Vagina (tissue), 2 donors: Measurements from ENCODE around the gene CALN1. TPM values are rescaled to one million over a fixed set of nuclear protein-coding genes. Genes with fewer than 3 reads are reported as not detected.
A peak's percentile ranks its signal among the peaks of the same experiment; 100 is the strongest.
"Not testable (repeated sequence)": the region's sequence is repeated elsewhere in the genome, so short reads cannot be mapped to it uniquely, and the experiment has no call there.

Source experiments
- DNase-seq, 2 donors: peaks; one replicate each; pipeline ENCODE4 v3.0.0-alpha.2; 2017; ENCODE audit errors: extremely low spot score in 2 of 2
- H3K27ac ChIP-seq: fragments of 200-600 bp; sonication (generic); one replicate; pipeline ENCODE4 v1.5.1; 2019
- H3K27me3 ChIP-seq: fragments of 200-600 bp; sonication (generic); one replicate; pipeline ENCODE4 v1.5.1; 2019
- H3K36me3 ChIP-seq, 2 donors: fragments of 200-600 bp; sonication (generic); one replicate each; pipeline ENCODE4 v1.5.1; 2017 to 2019
- H3K4me1 ChIP-seq: fragments of 200-600 bp; sonication (generic); one replicate; pipeline ENCODE4 v1.5.1; 2019
- H3K4me3 ChIP-seq, 2 donors: fragments of 200-600 bp; sonication (generic); 1 replicate in 1 of 2; 2 replicates in 1 of 2; pipeline ENCODE4 v1.5.1; 2016 to 2019
- H3K9me3 ChIP-seq: fragments of 200-600 bp; sonication (generic); one replicate; pipeline ENCODE4 v1.5.1; 2019
- POLR2A ChIP-seq, 2 donors: fragments of 450-650 bp; IDR thresholded peaks; one replicate each; pipeline ENCODE4 v1.6.1; 2017; ENCODE audit warnings: antibody characterized with exemption in 2 of 2, mild to moderate bottlenecking in 2 of 2, moderate library complexity in 2 of 2
- POLR2AphosphoS5 ChIP-seq, 2 donors: sonication (generic); formaldehyde crosslinking; IDR thresholded peaks; one replicate each; pipeline ENCODE4 v1.9.0; 2017; ENCODE audit warnings: antibody characterized with exemption in 2 of 2, mild to moderate bottlenecking in 2 of 2, low read depth in 1 of 2; ENCODE audit not compliant: insufficient read depth in 1 of 2
- intact Hi-C: fragments of 100-400 bp; cut with DNase I; formaldehyde crosslinking; loops from one replicate; pipeline ENCODE4 v1.15.1; 2023
- total RNA-seq: library from RNA; depleted of rRNA; stranded (reverse); fragments of >200 nt; gene quantifications from one replicate; pipeline ENCODE4 v1.2.3, GENCODE V29; 2016
- TF ChIP-seq, protein P1 (sequence below), 3 experiments: fragments of 450-650 bp in 2 of 3; fragments of 200-600 bp in 1 of 3; sonication (generic) in 1 of 3; IDR thresholded peaks; one replicate each; pipeline ENCODE4 v1.5.1; 2017 to 2019; ENCODE audit warnings: antibody characterized with exemption in 3 of 3, mild to moderate bottlenecking in 2 of 3, moderate library complexity in 2 of 3

The CALN1 gene
- total RNA-seq, 1 donor from 2014 or later = 6.9 TPM

DNA sequence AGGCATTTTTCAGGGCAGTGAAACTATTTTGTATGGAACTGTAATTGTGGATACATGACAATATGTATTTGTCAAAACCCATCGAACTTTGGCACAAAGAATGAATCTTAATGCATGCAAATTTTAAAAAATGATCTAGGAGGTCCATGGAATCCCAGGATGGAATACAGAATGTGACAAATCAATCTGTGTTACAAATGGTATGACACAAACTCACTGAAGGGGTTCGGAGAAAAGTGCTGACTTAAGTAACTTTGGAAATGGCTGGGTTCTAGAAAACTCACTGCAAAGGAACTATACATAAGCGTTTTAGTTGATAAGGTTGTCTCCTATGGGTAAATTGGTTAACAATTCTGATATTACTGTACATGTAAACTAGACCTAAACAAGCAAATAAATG lies 26.0 kb downstream of the CALN1 start:
- no peak for DNase-seq
- no peak overlapping the region for H3K4me3 ChIP-seq
- intact Hi-C loops = no loop called here
- H3K4me1 ChIP-seq = no peaks in the 10 kb centered on the region
- TF ChIP-seq POLR2A (IDR thresholded peaks at IDR 0.05) (no peak), POLR2AphosphoS5 (IDR thresholded peaks at IDR 0.05; ENCODE audit: insufficient read depth in 1 of 2, low read depth in 1 of 2) (no peak)
- TF ChIP-seq, protein P1, sequence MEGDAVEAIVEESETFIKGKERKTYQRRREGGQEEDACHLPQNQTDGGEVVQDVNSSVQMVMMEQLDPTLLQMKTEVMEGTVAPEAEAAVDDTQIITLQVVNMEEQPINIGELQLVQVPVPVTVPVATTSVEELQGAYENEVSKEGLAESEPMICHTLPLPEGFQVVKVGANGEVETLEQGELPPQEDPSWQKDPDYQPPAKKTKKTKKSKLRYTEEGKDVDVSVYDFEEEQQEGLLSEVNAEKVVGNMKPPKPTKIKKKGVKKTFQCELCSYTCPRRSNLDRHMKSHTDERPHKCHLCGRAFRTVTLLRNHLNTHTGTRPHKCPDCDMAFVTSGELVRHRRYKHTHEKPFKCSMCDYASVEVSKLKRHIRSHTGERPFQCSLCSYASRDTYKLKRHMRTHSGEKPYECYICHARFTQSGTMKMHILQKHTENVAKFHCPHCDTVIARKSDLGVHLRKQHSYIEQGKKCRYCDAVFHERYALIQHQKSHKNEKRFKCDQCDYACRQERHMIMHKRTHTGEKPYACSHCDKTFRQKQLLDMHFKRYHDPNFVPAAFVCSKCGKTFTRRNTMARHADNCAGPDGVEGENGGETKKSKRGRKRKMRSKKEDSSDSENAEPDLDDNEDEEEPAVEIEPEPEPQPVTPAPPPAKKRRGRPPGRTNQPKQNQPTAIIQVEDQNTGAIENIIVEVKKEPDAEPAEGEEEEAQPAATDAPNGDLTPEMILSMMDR (IDR thresholded peaks at IDR 0.05) = no peak
- no peaks in the 10 kb centered on the region for H3K36me3 ChIP-seq
- H3K9me3 ChIP-seq = no peaks in the 10 kb centered on the region
- H3K27me3 ChIP-seq = no peaks in the 10 kb centered on the region
- H3K27ac ChIP-seq = no peak overlapping the region

DNA sequence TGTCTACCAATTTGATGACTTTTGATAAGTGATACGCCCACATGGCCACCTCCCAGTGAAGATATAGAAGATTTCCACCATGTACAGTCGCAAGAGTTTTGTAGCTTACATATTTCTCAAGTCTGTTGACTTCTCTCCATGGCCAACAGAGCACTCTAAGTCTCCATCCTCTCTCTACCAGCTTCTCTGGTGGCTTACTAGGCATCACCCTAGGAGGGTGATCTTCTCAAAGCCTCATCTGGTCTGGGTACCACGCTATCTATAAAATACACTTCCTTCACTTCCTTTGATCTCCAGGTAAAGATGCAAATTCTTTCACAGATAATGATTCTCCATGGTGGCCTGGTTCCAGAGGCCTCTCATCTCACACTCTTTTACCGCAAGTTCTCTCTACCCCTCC lies 49.9 kb downstream of the CALN1 start:
- no peak for DNase-seq
- intact Hi-C loops = no loop called here
- TF ChIP-seq POLR2AphosphoS5 (IDR thresholded peaks at IDR 0.05; ENCODE audit: insufficient read depth in 1 of 2, low read depth in 1 of 2) = no peak
- TF ChIP-seq, protein P1 (IDR thresholded peaks at IDR 0.05) = no peak
- Histone ChIP-seq H3K27me3 (no peaks in the 10 kb centered on the region), H3K36me3 (no peaks in the 10 kb centered on the region), H3K4me3 (no peak overlapping the region), H3K4me1 (no peaks in the 10 kb centered on the region), H3K9me3 (no peaks in the 10 kb centered on the region), H3K27ac (no peak overlapping the region)

DNA sequence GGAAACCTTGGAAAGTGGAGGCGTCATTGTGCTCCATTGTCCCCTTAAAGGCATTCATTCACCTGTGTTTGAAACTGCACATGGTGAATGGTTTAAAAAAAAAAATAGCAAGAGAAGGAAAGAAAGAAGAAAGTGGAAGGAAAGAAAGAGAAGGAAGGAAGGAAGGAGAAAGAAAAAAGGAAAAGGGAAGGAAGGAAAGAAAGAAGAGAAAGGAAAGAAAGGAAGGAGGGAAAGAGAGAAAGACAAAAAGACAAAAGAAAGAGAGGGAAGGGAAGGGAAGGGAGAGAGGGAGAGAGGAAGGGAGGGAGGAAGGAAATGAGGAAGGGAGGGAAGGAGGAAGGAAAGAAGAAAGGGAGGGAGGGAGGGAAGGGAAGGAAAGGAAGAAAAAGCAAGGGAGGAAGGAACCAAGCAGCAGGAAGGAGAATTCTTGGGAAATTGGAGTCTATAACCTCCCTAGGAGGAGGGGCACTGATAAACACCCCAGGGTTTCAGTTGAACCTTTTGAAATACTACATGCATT lies 66.9 kb downstream of the CALN1 start:
- Histone ChIP-seq H3K4me3 (no peak overlapping the region), H3K27ac (no peak overlapping the region), H3K36me3 (no peaks in the 10 kb centered on the region), H3K27me3 (no peaks in the 10 kb centered on the region), H3K9me3 (no peaks in the 10 kb centered on the region), H3K4me1 (no peaks in the 10 kb centered on the region)
- DNase-seq = no peak
- TF ChIP-seq POLR2A (IDR thresholded peaks at IDR 0.05) = no peak
- TF ChIP-seq, protein P1 (IDR thresholded peaks at IDR 0.05) = no peak
- intact Hi-C loops = no loop called here

DNA sequence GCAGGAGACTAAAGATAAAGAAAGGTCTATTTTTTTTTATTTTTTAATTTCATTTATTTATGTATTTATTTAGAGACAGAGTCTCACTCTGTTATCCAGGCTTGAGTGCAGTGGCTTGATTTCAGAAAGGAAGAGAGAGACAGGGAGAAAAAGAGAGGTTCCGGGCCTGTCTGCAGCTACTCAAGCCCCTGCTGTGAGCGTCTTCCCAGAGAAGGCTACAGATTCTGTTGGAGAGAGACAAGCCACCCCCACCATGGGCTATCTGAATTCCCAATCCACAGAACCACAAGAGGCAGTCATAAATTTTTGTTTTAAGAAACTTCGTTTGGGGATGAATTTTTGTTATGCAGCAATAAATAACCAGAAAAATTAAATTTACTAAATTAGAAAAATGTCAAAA lies 68.1 kb downstream of the CALN1 start:
- no peak for TF ChIP-seq POLR2A (IDR thresholded peaks at IDR 0.05)
- no peaks in the 10 kb centered on the region for H3K9me3 ChIP-seq
- no peaks in the 10 kb centered on the region for H3K27me3 ChIP-seq
- intact Hi-C loops = no loop called here
- H3K4me1 ChIP-seq = no peaks in the 10 kb centered on the region
- H3K4me3 ChIP-seq = no peak overlapping the region
- no peak for DNase-seq
- no peak overlapping the region for H3K27ac ChIP-seq
- no peaks in the 10 kb centered on the region for H3K36me3 ChIP-seq

DNA sequence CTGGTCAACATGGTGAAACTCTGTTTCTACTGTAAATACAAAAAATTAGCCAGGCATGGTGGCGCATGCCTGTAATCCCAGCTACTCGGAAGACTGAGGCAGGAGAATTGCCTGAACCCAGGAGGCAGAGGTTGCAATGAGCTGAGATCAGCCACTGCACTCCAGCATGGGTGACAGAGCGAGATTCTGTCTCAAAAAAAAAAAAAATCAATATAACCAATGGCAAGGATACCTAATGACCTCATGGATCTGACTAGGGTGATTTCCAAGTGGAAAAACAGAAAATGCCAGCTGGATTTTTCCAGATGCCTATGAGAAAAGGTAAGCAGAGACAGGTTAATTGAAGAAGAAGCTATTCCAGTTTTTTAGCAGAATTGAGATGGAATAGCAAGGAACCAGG lies 68.8 kb downstream of the CALN1 start:
- H3K27ac ChIP-seq, H3K9me3 ChIP-seq, intact Hi-C loops, H3K4me1 ChIP-seq, H3K27me3 ChIP-seq, H3K4me3 ChIP-seq, H3K36me3 ChIP-seq: not testable (repeated sequence)
- peak in 1 of 2 donors; percentile 3 for DNase-seq

DNA sequence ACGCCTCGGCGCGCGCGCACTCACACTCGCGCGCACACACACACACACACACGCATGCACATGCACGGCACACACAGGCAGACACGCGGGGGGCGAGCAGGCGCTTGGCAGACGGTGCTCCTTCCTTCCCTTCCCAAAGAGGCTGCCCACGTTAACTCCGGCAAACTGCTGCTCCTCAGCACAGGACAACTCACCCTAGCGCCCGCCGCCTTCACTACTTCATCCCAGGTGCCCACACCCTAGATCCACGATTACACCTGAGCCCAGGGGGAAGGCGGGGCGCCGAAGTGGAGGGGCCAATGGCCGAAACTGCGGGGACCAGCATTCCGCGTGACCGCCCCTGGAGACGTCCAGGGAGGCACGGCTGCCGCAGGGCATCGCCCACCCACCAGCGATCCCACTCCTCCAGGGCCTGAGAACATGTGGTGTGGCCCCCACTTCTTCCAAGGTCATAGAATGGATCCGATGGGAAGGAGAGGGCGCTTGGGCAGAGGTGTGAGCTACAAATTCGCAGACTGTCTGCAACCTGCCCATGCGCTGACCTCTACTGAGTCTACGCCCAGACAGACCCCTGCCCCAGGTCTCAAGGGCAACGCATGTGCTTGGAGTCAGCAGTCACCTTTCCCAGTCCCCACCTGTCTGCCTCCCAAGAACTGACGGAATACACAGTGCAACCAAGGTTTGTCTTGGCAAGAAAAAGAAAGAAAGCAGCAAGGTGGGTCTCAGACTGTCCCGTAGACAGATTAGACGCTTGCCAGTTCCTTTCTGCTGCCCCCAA lies 74.6 kb downstream of the CALN1 start:
- Histone ChIP-seq H3K27ac (peak overlapping the region; percentile 47), H3K27me3 (no peaks in the 10 kb centered on the region), H3K4me3 (peak overlapping the region; percentile 48 to 50), H3K9me3 (no peaks in the 10 kb centered on the region), H3K36me3 (no peaks in the 10 kb centered on the region), H3K4me1 (peaks cover 19% of the 10 kb centered on the region)
- intact Hi-C loops = no loop called here
- DNase-seq = peak in 1 of 2 donors; percentile 88
- TF ChIP-seq, protein P1 (IDR thresholded peaks at IDR 0.05) = no peak
- TF ChIP-seq POLR2A (IDR thresholded peaks at IDR 0.05) = no peak
- TF ChIP-seq POLR2AphosphoS5 (IDR thresholded peaks at IDR 0.05; ENCODE audit: insufficient read depth in 1 of 2, low read depth in 1 of 2) = no peak
